ENCODE measurements around the gene AGXT.

DNA sequence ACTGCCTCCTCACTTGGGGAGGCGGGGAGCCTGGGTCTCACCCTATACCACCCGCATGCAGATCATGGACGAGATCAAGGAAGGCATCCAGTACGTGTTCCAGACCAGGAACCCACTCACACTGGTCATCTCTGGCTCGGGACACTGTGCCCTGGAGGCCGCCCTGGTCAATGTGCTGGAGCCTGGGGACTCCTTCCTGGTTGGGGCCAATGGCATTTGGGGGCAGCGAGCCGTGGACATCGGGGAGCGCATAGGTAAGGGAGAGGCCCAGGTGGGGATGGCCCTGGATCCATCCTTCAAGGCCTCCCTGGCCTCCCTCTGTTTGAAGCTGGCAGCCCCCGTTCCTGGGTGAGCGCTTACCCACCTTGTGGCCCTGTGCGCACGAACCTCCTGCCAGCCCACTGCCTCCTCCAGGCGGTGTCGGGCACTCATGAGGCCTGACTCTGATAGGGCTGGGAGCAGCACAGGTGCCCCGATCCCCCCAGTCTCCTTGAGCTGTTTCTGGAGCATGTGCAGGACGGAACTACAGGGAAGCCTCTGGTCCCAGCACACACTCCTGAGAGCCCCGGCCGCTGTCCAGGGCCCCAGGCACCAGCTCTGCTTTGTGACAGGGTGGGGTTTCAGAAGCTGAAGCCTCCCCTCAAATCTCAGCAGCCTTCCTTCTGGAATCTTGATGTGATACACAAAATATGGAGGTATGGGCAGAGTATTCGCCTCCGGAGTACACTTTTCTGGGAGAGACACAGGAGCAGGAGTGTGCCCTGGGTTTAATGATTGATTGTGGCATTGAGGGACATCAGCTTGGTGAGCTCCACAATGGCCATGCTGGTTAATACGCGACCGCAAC lies 708 bp downstream of the AGXT start:
- TF ChIP-seq, protein P1, sequence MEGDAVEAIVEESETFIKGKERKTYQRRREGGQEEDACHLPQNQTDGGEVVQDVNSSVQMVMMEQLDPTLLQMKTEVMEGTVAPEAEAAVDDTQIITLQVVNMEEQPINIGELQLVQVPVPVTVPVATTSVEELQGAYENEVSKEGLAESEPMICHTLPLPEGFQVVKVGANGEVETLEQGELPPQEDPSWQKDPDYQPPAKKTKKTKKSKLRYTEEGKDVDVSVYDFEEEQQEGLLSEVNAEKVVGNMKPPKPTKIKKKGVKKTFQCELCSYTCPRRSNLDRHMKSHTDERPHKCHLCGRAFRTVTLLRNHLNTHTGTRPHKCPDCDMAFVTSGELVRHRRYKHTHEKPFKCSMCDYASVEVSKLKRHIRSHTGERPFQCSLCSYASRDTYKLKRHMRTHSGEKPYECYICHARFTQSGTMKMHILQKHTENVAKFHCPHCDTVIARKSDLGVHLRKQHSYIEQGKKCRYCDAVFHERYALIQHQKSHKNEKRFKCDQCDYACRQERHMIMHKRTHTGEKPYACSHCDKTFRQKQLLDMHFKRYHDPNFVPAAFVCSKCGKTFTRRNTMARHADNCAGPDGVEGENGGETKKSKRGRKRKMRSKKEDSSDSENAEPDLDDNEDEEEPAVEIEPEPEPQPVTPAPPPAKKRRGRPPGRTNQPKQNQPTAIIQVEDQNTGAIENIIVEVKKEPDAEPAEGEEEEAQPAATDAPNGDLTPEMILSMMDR (IDR thresholded peaks at IDR 0.05 in 2 of 3, conservative IDR thresholded peaks at IDR 0.05 in 1 of 3; ENCODE audit: borderline replicate concordance in 1 of 3, insufficient read depth in 1 of 3, low read depth in 2 of 3, low read length in 2 of 3), result no peak
- TF ChIP-seq YY1 (IDR thresholded peaks at IDR 0.05; ENCODE audit: extremely low read depth, insufficient replicate concordance, low read depth, low read length), result no peak
